ENCODE measurements around the gene UBE3C. TPM values are rescaled to one million over a fixed set of nuclear protein-coding genes. Genes with fewer than 3 reads are reported as not detected.
"Not testable (repeated sequence)": the region's sequence is repeated elsewhere in the genome, so short reads cannot be mapped to it uniquely, and the experiment has no call there.

The UBE3C gene
- total and polyA plus RNA-seq, 9 of the 15 experiments (the other 6 are each of a cell fraction or from before 2014, with no cell fraction given) = 9.6 to 91.7 (median 75.4) TPM

- H3K36me3 ChIP-seq (ENCODE audit: control insufficient read depth, insufficient read depth, low read length); H2AFZ ChIP-seq (ENCODE audit: low read depth, low read length); DNase-seq (ENCODE audit: extremely low read depth in 1 of 4, low spot score in 3 of 4); POLR2A ChIA-PET; intact Hi-C loops (cut with micrococcal nuclease); ATAC-seq; FAIRE-seq; H3K4me2 ChIP-seq (ENCODE audit: insufficient read depth, low read length); CTCF ChIA-PET (ENCODE audit: low intra/inter-chr PET ratio); H3K79me2 ChIP-seq (ENCODE audit: control insufficient read depth, insufficient read depth, low read length); H3K9ac ChIP-seq (ENCODE audit: insufficient read depth in 1 of 2, low read depth in 2 of 2, low read length in 2 of 2); H3K9me1 ChIP-seq (ENCODE audit: control insufficient read depth, insufficient read depth, low read length); H3K9me3 ChIP-seq (replicated peaks; ENCODE audit: control insufficient read depth, insufficient read depth, low read depth, low read length); H3K4me3 ChIP-seq; H4K20me1 ChIP-seq (replicated peaks; ENCODE audit: control insufficient read depth, insufficient read depth, low read length); BruUV-seq (replicated peaks); H3K27ac ChIP-seq (ENCODE audit: extremely low read depth, low read depth, low read length): not testable (repeated sequence)
- peaks cover 4 to 58% of the 10 kb centered on the region in 2 experiments; a peak in 4 of 5 replicates for H3K4me1 ChIP-seq (replicated peaks in 1 of 2; ENCODE audit: control insufficient read depth in 2 of 2, insufficient read depth in 2 of 2, low read length in 2 of 2)
- H3K27me3 ChIP-seq (ENCODE audit: control insufficient read depth in 2 of 2, insufficient read depth in 2 of 2, low read length in 2 of 2) = peaks cover 12 to 44% of the 10 kb centered on the region in 2 experiments
- WGBS (ENCODE audit: insufficient coverage, low coverage, missing lambda C conversion rate) = 54% methylated on average over 12 of the region's 12 CpGs
- in situ Hi-C loops (cut with MboI) = loop anchor here (10.0 kb wide), 1 partner anchor 1473 kb away; no protein-coding TSS in a partner anchor
Observed at GRCh38 chr7:157277568-157277967, 138.8 kb downstream of the UBE3C start.

DNA sequence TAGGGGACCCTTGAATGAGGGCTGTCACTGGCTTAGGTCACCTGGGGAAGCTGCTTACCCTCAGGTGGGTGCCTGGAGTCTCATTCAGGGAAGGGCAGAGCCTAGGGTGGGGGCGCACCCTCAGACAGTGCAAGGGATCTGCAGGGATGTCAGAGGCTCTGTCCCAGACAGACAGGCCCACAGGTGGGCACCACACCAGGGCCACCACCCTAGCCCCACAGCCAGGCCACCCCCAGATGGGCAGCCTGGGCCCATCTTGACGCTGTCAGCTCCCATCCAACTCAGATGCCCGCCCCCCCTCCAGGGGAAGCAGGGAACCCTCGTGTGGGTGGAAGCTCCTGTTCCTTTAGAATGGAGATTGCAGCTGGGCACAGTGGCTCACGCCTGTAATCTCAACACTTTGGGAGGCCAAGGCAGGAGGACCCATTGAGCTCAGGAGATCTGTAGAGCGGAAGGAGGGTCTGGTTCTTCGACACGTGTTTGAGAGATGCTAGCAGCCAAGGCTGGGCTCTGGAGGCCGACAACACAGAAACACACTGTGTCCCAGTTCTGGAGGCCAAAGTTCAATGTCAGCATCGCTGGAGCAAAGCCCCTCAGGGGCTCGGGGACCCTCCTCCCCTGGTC, 139.6 kb downstream of the UBE3C start:
- CTCF ChIA-PET (ENCODE audit: low intra/inter-chr PET ratio) = no interaction called here
- no peaks in the 10 kb centered on the region for H3K79me2 ChIP-seq (ENCODE audit: control insufficient read depth, insufficient read depth, low read length)
- POLR2A ChIA-PET = interaction anchor here (0.6 to 0.9 kb wide), 3 partner anchors 9 to 1465 kb away, joined by 3 read pairs; no protein-coding TSS in a partner anchor
- H2AFZ ChIP-seq (ENCODE audit: low read depth, low read length) = no peak overlapping the region
- no TSS peak for BruUV-seq (replicated peaks)
- H3K36me3 ChIP-seq (ENCODE audit: control insufficient read depth, insufficient read depth, low read length) = no peaks in the 10 kb centered on the region
- no peak overlapping the region for H3K4me2 ChIP-seq (ENCODE audit: insufficient read depth, low read length)
- FAIRE-seq = no peak
- in situ Hi-C loops (cut with MboI) = loop anchor here (10.0 kb wide), 1 partner anchor 1473 kb away; no protein-coding TSS in a partner anchor
- TF ChIP-seq PHB (CRISPR knock-in tag; IDR thresholded peaks at IDR 0.05) = no peak
- peak; percentile 6; the same call in 1 of the 2 replicates for TF ChIP-seq ZBTB7A (IDR thresholded peaks at IDR 0.05; ENCODE audit: borderline replicate concordance, control insufficient read depth, low read depth, low read length)
- peaks cover 12 to 45% of the 10 kb centered on the region in 2 experiments for H3K27me3 ChIP-seq (ENCODE audit: control insufficient read depth in 2 of 2, insufficient read depth in 2 of 2, low read length in 2 of 2)
- WGBS (ENCODE audit: insufficient coverage, low coverage, missing lambda C conversion rate) = 31% methylated on average over 11 of the region's 11 CpGs
- no peak overlapping the region for H3K4me3 ChIP-seq
- intact Hi-C loops (cut with micrococcal nuclease) = no loop called here
- H4K20me1 ChIP-seq (replicated peaks; ENCODE audit: control insufficient read depth, insufficient read depth, low read length) = peaks cover 3% of the 10 kb centered on the region; the same call in 1 of the 2 replicates
- DNase-seq (ENCODE audit: extremely low read depth in 1 of 4, low spot score in 3 of 4) = peak in 1 of 4 experiments; percentile 14
- H3K9me1 ChIP-seq (ENCODE audit: control insufficient read depth, insufficient read depth, low read length) = no peaks in the 10 kb centered on the region
- H3K27ac ChIP-seq (ENCODE audit: extremely low read depth, low read depth, low read length) = no peak overlapping the region
- H3K4me1 ChIP-seq (replicated peaks in 1 of 2; ENCODE audit: control insufficient read depth in 2 of 2, insufficient read depth in 2 of 2, low read length in 2 of 2) = peaks cover 2 to 53% of the 10 kb centered on the region in 2 experiments; a peak in 4 of 5 replicates
- H3K9me3 ChIP-seq (replicated peaks; ENCODE audit: control insufficient read depth, insufficient read depth, low read depth, low read length) = no peaks in the 10 kb centered on the region
- no peak overlapping the region; a peak in 1 of 4 replicates for H3K9ac ChIP-seq (ENCODE audit: insufficient read depth in 1 of 2, low read depth in 2 of 2, low read length in 2 of 2)
- no peak for ATAC-seq

All from K562 (cell line).